B cell (primary cell): Measurements from ENCODE around the gene ADAMTSL2.

Source experiments
- EZH2 ChIP-seq: IDR thresholded peaks from 2 replicates; pipeline ENCODE4 v1.6.1; 2012; ENCODE audit warnings: borderline replicate concordance, low read depth, mild to moderate bottlenecking, moderate library complexity, low read length; ENCODE audit not compliant: insufficient read depth, poor library complexity, severe bottlenecking
- TF ChIP-seq, protein P1 (sequence below): fragments of 200-600 bp; IDR thresholded peaks from one replicate; pipeline ENCODE4 v1.8.0; 2022; ENCODE audit warnings: antibody characterized with exemption, mild to moderate bottlenecking

- TF ChIP-seq, protein P1, sequence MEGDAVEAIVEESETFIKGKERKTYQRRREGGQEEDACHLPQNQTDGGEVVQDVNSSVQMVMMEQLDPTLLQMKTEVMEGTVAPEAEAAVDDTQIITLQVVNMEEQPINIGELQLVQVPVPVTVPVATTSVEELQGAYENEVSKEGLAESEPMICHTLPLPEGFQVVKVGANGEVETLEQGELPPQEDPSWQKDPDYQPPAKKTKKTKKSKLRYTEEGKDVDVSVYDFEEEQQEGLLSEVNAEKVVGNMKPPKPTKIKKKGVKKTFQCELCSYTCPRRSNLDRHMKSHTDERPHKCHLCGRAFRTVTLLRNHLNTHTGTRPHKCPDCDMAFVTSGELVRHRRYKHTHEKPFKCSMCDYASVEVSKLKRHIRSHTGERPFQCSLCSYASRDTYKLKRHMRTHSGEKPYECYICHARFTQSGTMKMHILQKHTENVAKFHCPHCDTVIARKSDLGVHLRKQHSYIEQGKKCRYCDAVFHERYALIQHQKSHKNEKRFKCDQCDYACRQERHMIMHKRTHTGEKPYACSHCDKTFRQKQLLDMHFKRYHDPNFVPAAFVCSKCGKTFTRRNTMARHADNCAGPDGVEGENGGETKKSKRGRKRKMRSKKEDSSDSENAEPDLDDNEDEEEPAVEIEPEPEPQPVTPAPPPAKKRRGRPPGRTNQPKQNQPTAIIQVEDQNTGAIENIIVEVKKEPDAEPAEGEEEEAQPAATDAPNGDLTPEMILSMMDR = no peak
- TF ChIP-seq EZH2 = no peak
These were observed 17.7 kb downstream of the ADAMTSL2 start for GRCh38 chr9:133552236-133552635.
